ENCODE results near the gene HMGN1.
"Not testable (repeated sequence)": the region's sequence is repeated elsewhere in the genome, so short reads cannot be mapped to it uniquely, and the experiment has no call there.

Gene HMGN1

DNA sequence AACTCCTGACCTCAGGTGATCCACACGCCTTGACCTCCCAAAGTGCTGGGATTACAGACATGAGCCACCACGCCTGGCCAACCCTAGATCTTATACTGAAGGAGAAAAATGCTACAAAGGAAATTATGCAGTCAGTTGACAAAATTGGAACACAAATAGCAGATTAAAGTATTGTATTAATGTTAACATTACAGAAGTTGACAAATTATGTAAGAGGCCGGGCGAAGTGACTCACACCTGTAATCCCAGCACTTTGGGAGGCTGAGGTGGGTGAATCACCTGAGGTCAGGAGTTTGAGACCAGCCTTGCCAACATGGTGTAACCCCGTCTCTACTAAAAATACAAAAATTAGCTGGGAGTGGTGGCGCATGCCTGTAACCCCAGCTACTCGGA lies 21.0 kb upstream of the HMGN1 start:
- in situ Hi-C loops (cut with MboI; ENCODE audit: low sequenced_read_pairs) = not testable (repeated sequence)

- in situ Hi-C loops (cut with MboI; ENCODE audit: low sequenced_read_pairs) = no loop called here
These were observed 18.9 kb upstream of the HMGN1 start for GRCh38 chr21:39367783-39368182.

- in situ Hi-C loops (cut with MboI; ENCODE audit: low sequenced_read_pairs) = no loop called here
These were observed 17.7 kb upstream of the HMGN1 start for GRCh38 chr21:39366563-39366962.

- in situ Hi-C loops (cut with MboI; ENCODE audit: low sequenced_read_pairs) = no loop called here
These were observed 16.1 kb upstream of the HMGN1 start for GRCh38 chr21:39364949-39365348.

- in situ Hi-C loops (cut with MboI; ENCODE audit: low sequenced_read_pairs) = no loop called here
These were observed 15.0 kb upstream of the HMGN1 start for GRCh38 chr21:39363607-39364555.

DNA sequence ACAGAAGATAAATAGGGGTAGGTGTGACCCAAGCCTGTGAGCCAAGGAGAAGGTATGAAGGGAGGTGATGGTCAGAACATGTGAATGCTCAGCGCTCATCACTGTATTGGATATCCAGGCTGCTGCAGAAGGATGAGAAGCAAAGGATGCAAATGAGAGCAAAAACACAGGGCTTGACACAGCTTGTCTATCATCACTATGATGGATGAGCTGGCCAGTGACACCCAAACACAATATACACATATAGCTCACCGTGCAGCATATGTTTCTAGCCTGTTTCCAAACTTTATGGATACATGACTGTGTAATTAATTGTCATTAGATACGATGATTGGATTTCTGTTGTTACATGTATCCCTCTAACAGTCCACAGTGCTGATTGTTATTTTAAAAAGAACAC lies 13.8 kb upstream of the HMGN1 start:
- in situ Hi-C loops (cut with MboI; ENCODE audit: low sequenced_read_pairs) = no loop called here

GRCh38 chr21:39359382-39359781 lies 10.5 kb upstream of the HMGN1 start:
- in situ Hi-C loops (cut with MboI; ENCODE audit: low sequenced_read_pairs) = no loop called here

DNA sequence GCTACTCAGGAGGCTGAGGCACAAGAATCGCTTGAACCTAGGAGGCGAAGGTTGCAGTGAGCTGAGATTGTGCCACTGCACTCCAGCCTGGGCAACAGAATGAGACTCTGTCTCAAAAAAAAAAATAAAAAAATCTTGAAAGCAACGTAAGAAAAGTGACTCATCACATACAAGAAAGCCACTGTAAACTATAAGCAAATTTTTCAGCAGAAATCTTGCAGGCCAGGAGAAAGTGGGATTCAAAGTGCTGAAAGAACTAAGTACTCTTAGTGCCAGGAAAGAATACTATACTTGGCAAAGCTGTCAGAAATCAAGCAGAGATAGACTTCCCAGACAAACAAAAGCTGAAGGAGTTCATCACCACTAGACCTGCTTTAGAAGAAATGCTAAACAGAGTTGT lies 4.4 kb upstream of the HMGN1 start:
- in situ Hi-C loops (cut with MboI; ENCODE audit: low sequenced_read_pairs) = no loop called here

DNA sequence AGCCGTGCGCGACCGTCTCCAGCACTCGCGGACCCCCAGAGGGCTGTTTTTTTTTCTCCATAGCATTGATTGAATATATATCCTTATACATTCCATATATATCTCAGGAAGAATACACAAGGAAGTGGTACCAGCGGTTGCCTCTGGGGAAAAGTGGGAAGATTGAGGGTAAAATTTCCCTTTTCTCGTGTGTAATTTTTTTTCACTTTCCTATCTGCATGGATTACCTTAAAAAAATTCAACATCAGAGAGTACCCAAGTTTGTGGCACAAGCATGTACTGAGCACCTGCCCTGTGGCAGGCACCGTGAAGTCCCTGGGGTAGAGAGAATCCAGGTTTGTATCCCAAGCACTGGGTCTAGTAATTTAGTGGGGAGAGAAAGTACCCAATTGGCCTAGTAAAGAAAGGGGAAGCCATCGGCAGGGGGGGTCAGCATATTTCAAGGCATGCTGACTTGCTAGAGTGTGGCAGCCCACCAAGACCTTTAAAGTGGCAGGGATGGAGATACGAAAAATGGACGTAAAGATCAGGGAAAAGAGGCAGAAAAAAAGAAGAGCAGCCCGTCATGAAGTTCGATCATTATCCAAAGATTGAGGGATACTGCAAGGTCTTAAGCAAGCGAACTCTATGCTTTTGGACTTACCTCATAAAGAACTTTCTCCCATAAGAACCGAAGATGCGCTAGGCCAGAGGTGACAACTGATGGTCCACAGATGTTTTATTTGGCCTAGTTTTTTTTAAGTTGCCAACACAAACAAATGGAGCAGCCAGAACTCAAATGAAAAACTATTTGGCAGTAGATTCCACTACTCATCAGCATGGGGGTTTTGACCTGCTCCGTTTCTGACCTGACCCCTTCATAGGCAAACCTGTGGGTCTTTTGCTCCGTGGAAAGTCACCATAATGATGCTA lies 1.5 kb upstream of the HMGN1 start:
- in situ Hi-C loops (cut with MboI; ENCODE audit: low sequenced_read_pairs) = no loop called here

- in situ Hi-C loops (cut with MboI; ENCODE audit: low sequenced_read_pairs) = no loop called here
These were observed 564 bp upstream of the HMGN1 start for GRCh38 chr21:39349211-39350093.

GRCh38 chr21:39348040-39348354 lies 891 bp downstream of the HMGN1 start:
- in situ Hi-C loops (cut with MboI; ENCODE audit: low sequenced_read_pairs) = no loop called here

GRCh38 chr21:39347537-39347936 lies 1.4 kb downstream of the HMGN1 start:
- in situ Hi-C loops (cut with MboI; ENCODE audit: low sequenced_read_pairs) = no loop called here

DNA sequence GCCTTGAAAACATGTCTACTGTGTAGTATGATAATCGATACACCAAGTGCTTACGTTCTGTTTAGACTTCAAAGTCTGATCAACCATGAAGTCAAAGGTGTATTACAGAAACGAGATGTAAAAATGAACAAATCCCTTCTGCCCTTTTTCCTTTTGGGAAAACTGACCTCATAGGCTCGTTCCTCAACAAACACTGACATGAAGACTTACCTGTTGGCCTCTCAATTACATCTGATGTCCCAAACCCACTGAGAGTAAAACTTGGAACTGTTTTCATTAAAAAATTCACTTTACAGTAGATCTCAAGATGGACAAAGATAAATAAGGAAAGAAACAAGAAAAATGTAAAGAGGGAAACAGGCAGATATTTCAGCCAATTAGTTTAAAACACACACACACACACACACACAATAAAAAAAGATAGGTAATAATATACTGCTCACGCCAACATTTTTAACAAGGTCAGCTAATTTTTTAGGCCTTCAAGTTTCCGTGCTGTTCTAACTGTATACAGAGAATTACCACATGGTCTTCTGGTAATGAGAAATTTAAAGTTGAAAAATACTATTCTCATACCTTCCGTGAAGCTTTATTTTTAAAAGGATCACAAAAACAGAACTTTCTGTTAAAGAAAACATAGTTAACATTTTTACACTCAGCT lies 2.1 kb downstream of the HMGN1 start:
- in situ Hi-C loops (cut with MboI; ENCODE audit: low sequenced_read_pairs) = no loop called here

GRCh38 chr21:39346206-39346605 lies 2.7 kb downstream of the HMGN1 start:
- in situ Hi-C loops (cut with MboI; ENCODE audit: low sequenced_read_pairs) = no loop called here

DNA sequence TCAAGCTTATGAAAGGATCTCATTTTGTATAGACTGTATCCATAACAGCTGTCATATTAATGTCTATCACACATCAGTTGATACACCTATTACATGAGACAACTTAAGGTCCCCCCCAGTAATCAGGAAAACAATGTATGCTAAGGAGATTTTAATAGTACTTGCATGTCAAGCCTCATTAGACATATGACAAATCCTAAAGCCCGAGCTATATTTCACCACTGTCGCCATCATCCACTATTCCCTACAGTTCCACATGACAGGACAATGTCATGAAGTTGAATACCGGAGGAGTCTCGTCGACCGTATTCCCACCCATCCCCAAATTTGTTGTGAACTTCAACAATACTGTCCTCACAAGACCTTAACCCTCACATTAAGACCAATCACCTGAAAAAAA lies 3.4 kb downstream of the HMGN1 start:
- in situ Hi-C loops (cut with MboI; ENCODE audit: low sequenced_read_pairs) = no loop called here

GRCh38 chr21:39344848-39345247 lies 4.0 kb downstream of the HMGN1 start:
- in situ Hi-C loops (cut with MboI; ENCODE audit: low sequenced_read_pairs) = no loop called here

GRCh38 chr21:39341249-39341923 lies 7.5 kb downstream of the HMGN1 start:
- in situ Hi-C loops (cut with MboI; ENCODE audit: low sequenced_read_pairs) = no loop called here

- in situ Hi-C loops (cut with MboI; ENCODE audit: low sequenced_read_pairs) = no loop called here
These were observed 8.2 kb downstream of the HMGN1 start for GRCh38 chr21:39340687-39341086.

DNA sequence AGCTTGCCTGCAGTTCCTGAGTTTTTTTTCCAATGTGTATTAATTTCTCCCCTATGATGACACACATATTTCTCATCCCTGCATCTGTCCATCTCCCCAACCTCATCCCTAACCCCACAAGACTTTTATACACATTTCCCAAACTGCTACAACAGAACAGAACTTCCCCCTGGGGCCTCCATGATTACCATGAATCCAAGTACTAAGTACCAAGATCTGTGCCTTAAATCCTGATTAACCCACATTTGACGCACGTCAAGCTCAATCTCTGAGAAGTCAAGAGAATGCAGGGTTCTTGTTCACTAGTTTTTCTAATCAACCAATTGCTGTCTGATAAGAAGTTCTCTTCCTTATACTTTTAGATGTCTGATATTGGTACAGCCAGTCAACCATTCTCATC lies 9.7 kb downstream of the HMGN1 start:
- in situ Hi-C loops (cut with MboI; ENCODE audit: low sequenced_read_pairs) = no loop called here

DNA sequence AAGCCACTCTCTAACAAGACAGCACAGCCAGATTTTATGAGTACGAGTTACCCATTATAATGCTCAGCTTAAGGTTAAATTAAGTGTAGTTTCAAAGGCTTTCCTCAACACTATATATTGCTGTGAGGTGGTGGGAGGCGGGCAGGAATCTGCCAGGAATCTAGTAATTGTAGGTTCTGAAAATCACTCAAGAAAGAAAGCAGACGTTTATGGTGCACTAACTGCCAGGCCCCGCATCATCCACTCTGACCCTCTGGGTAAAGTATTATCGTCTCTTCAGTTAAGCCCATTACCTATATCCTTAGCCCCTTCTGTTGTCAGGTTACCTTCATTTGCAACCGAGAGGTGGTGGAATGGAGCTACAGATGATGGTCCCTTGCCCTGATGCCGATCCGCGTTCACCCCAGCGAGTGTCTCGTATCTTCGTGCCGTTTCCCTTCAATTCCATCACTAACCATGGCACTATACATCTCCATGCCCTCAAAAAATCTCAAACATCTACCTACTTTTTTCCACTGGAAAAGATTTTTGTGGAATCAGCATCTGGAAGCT lies 12.4 kb downstream of the HMGN1 start:
- in situ Hi-C loops (cut with MboI; ENCODE audit: low sequenced_read_pairs) = no loop called here
